C4-2B (cell line): ENCODE measurements around the gene ZNF853.

Experiments
- CTCF ChIP-seq: fragments of 450-650 bp; conservative IDR thresholded peaks from 2 replicates; pipeline ENCODE4 v1.5.1; 2017; ENCODE audit warnings: mild to moderate bottlenecking
- ZFX ChIP-seq: fragments of 450-650 bp; IDR thresholded peaks from 2 replicates; pipeline ENCODE4 v1.6.1; 2017

- TF ChIP-seq CTCF (no peak), ZFX (no peak)
Measured at GRCh38 chr7:6616854-6617643, 1.6 kb downstream of the ZNF853 start.
